HEK293 (cell line): ENCODE results near the gene RAB22A.

Source experiments
- CTCF ChIA-PET: fragments of 350-600 bp; formaldehyde crosslinking; extraction: SDS; loops from one replicate; lab custom pipeline; 2021; ENCODE audit warnings: antibody characterized with exemption; lab: Yijun Ruan, JAX
- POLR2A ChIA-PET: fragments of 300-600 bp; formaldehyde crosslinking; extraction: SDS; loops from one replicate; lab custom pipeline; 2020; ENCODE audit warnings: antibody characterized with exemption, inconsistent platforms; lab: Yijun Ruan, JAX
- H3K27ac ChIP-seq: fragments of 200-500 bp; sonication (Bioruptor generic); 2 replicates; pipeline ENCODE4 v1.5.1; 2014; ENCODE audit warnings: low read depth, low read length, control low read depth, inconsistent platforms; ENCODE audit errors: extremely low read depth
- H3K36me3 ChIP-seq, 2 experiments: fragments of 200-500 bp in 1 of 2; sonication (Bioruptor generic) in 1 of 2; 1 replicate in 1 of 2; 2 replicates in 1 of 2; pipeline ENCODE4 v1.5.1; 2014 to 2017; ENCODE audit warnings: inconsistent platforms in 2 of 2, low read length in 2 of 2; ENCODE audit not compliant: control insufficient read depth in 2 of 2, insufficient read depth in 1 of 2
- H3K4me1 ChIP-seq: fragments of 200-500 bp; sonication (Bioruptor generic); 2 replicates; pipeline ENCODE4 v1.5.1; 2014; ENCODE audit warnings: mild to moderate bottlenecking, low read length, inconsistent platforms; ENCODE audit not compliant: control insufficient read depth, insufficient read depth
- H3K4me3 ChIP-seq: 2 replicates; pipeline ENCODE4 v1.5.1; 2011; ENCODE audit warnings: low read depth, mild to moderate bottlenecking, control low read depth, low read length, moderate library complexity
- H3K9me3 ChIP-seq: fragments of 200-500 bp; sonication (Bioruptor generic); 2 replicates; pipeline ENCODE4 v1.5.1; 2014; ENCODE audit warnings: low read depth, low read length, inconsistent platforms; ENCODE audit not compliant: control insufficient read depth, insufficient read depth
- GLI2 ChIP-seq: fragments of 450-650 bp; formaldehyde crosslinking; IDR thresholded peaks from 2 replicates; pipeline ENCODE4; 2017; ENCODE audit warnings: missing biosample characterization, missing genetic modification characterization, low read depth, borderline replicate concordance
- HOXA7 ChIP-seq: sonication (generic); formaldehyde crosslinking; IDR thresholded peaks from 2 replicates; pipeline ENCODE4 v1.8.1; 2022; ENCODE audit warnings: missing genetic modification reagents, borderline replicate concordance
- HOXD13 ChIP-seq: sonication (generic); formaldehyde crosslinking; IDR thresholded peaks from 2 replicates; pipeline ENCODE4 v1.8.0; 2022; ENCODE audit warnings: missing genetic modification reagents, borderline replicate concordance
- KLF10 ChIP-seq: fragments of 450-650 bp; IDR thresholded peaks from 2 replicates; pipeline ENCODE4 v1.5.1; 2018; ENCODE audit warnings: missing biosample characterization, mild to moderate bottlenecking, missing genetic modification characterization
- KLF8 ChIP-seq: fragments of 450-650 bp; formaldehyde crosslinking; IDR thresholded peaks from 2 replicates; pipeline ENCODE4 v1.5.1; 2016; ENCODE audit warnings: missing biosample characterization, missing genetic modification characterization
- MYNN ChIP-seq: fragments of 450-650 bp; formaldehyde crosslinking; IDR thresholded peaks from 2 replicates; pipeline ENCODE4 v1.5.1; 2016; ENCODE audit warnings: missing biosample characterization, missing genetic modification characterization, borderline replicate concordance
- OSR2 ChIP-seq: fragments of 450-650 bp; formaldehyde crosslinking; IDR thresholded peaks from 2 replicates; pipeline ENCODE4 v1.5.1; 2016; ENCODE audit warnings: missing biosample characterization, missing genetic modification characterization
- PBX3 ChIP-seq: sonication (generic); formaldehyde crosslinking; IDR thresholded peaks from 2 replicates; pipeline ENCODE4 v1.8.1; 2022; ENCODE audit warnings: mild to moderate bottlenecking, moderate library complexity, missing genetic modification reagents
- PRDM1 ChIP-seq: fragments of 450-650 bp; formaldehyde crosslinking; IDR thresholded peaks from 2 replicates; pipeline ENCODE4; 2016; ENCODE audit warnings: missing biosample characterization, missing genetic modification characterization
- REPIN1 ChIP-seq: fragments of 450-650 bp; formaldehyde crosslinking; IDR thresholded peaks from 2 replicates; pipeline ENCODE4 v1.5.1; 2017; ENCODE audit warnings: missing biosample characterization, missing genetic modification characterization, low read depth
- SCRT2 ChIP-seq: fragments of 450-650 bp; formaldehyde crosslinking; IDR thresholded peaks from 2 replicates; pipeline ENCODE4 v1.5.1; 2016; ENCODE audit warnings: missing biosample characterization, missing genetic modification characterization
- TRIM28 ChIP-seq: IDR thresholded peaks from 2 replicates; pipeline ENCODE4 v1.6.1; 2011; ENCODE audit warnings: low read length, control low read depth, borderline replicate concordance
- ZBTB1 ChIP-seq: fragments of 450-650 bp; formaldehyde crosslinking; IDR thresholded peaks from 2 replicates; pipeline ENCODE4 v1.5.1; 2016; ENCODE audit warnings: missing biosample characterization, missing genetic modification characterization
- ZBTB20 ChIP-seq: fragments of 450-650 bp; formaldehyde crosslinking; IDR thresholded peaks from 2 replicates; pipeline ENCODE4 v1.5.1; 2016; ENCODE audit warnings: missing biosample characterization, missing genetic modification characterization
- ZBTB44 ChIP-seq: fragments of 450-650 bp; IDR thresholded peaks from 2 replicates; pipeline ENCODE4 v1.5.1; 2018; ENCODE audit warnings: missing biosample characterization, mild to moderate bottlenecking, missing genetic modification characterization
- ZFP37 ChIP-seq: fragments of 450-650 bp; formaldehyde crosslinking; IDR thresholded peaks from 2 replicates; pipeline ENCODE4 v1.5.1; 2016; ENCODE audit warnings: missing biosample characterization, missing genetic modification characterization
- ZFP69B ChIP-seq: fragments of 450-650 bp; formaldehyde crosslinking; IDR thresholded peaks from 2 replicates; pipeline ENCODE4 v1.5.1; 2016; ENCODE audit warnings: missing biosample characterization, missing genetic modification characterization
- ZNF184 ChIP-seq: fragments of 450-650 bp; IDR thresholded peaks from 2 replicates; pipeline ENCODE4 v1.5.1; 2018; ENCODE audit warnings: missing biosample characterization, mild to moderate bottlenecking, missing genetic modification characterization
- ZNF214 ChIP-seq: fragments of 450-650 bp; formaldehyde crosslinking; IDR thresholded peaks from 2 replicates; pipeline ENCODE4 v1.5.1; 2017; ENCODE audit warnings: missing biosample characterization, mild to moderate bottlenecking, missing genetic modification characterization, borderline replicate concordance
- ZNF23 ChIP-seq: fragments of 450-650 bp; formaldehyde crosslinking; IDR thresholded peaks from 2 replicates; pipeline ENCODE4 v1.5.1; 2016; ENCODE audit warnings: missing biosample characterization, missing genetic modification characterization, borderline replicate concordance
- ZNF239 ChIP-seq: fragments of 450-650 bp; formaldehyde crosslinking; IDR thresholded peaks from 2 replicates; pipeline ENCODE4 v1.5.1; 2016; ENCODE audit warnings: missing biosample characterization, missing genetic modification characterization
- ZNF280C ChIP-seq: fragments of 450-650 bp; formaldehyde crosslinking; IDR thresholded peaks from 2 replicates; pipeline ENCODE4 v1.5.1; 2016; ENCODE audit warnings: missing biosample characterization, missing genetic modification characterization
- ZNF37A ChIP-seq: fragments of 450-650 bp; IDR thresholded peaks from 2 replicates; pipeline ENCODE4 v1.5.1; 2018; ENCODE audit warnings: missing biosample characterization, missing genetic modification characterization
- ZNF394 ChIP-seq: fragments of 450-650 bp; formaldehyde crosslinking; IDR thresholded peaks from 2 replicates; pipeline ENCODE4 v1.5.1; 2016; ENCODE audit warnings: missing biosample characterization, missing genetic modification characterization, mild to moderate bottlenecking, moderate library complexity, borderline replicate concordance
- ZNF404 ChIP-seq: fragments of 450-650 bp; formaldehyde crosslinking; IDR thresholded peaks from 2 replicates; pipeline ENCODE4 v1.5.1; 2017; ENCODE audit warnings: missing biosample characterization, missing genetic modification characterization
- ZNF530 ChIP-seq: fragments of 450-650 bp; formaldehyde crosslinking; IDR thresholded peaks from 2 replicates; pipeline ENCODE4 v1.5.1; 2016; ENCODE audit warnings: low read depth, missing biosample characterization, missing genetic modification characterization
- ZNF560 ChIP-seq: fragments of 450-650 bp; formaldehyde crosslinking; IDR thresholded peaks from 2 replicates; pipeline ENCODE4 v1.5.1; 2017; ENCODE audit warnings: missing biosample characterization, missing genetic modification characterization, borderline replicate concordance
- ZNF600 ChIP-seq: fragments of 450-650 bp; formaldehyde crosslinking; IDR thresholded peaks from 2 replicates; pipeline ENCODE4 v1.5.1; 2016; ENCODE audit warnings: missing biosample characterization, missing genetic modification characterization
- ZNF629 ChIP-seq: fragments of 450-650 bp; formaldehyde crosslinking; IDR thresholded peaks from 2 replicates; pipeline ENCODE4 v1.5.1; 2017; ENCODE audit warnings: missing biosample characterization, missing genetic modification characterization
- ZNF639 ChIP-seq: fragments of 450-650 bp; formaldehyde crosslinking; IDR thresholded peaks from 2 replicates; pipeline ENCODE4 v1.5.1; 2016; ENCODE audit warnings: missing biosample characterization, missing genetic modification characterization
- ZNF792 ChIP-seq: fragments of 450-650 bp; formaldehyde crosslinking; IDR thresholded peaks from 2 replicates; pipeline ENCODE4 v1.5.1; 2016; ENCODE audit warnings: missing biosample characterization, missing genetic modification characterization

Gene RAB22A

GRCh38 chr20:58407966-58408557, 98.5 kb downstream of the RAB22A start:
- no peak overlapping the region for H3K4me3 ChIP-seq
- no peaks in the 10 kb centered on the region; a peak in 1 of 3 replicates for H3K36me3 ChIP-seq
- TF ChIP-seq REPIN1 (no peak), PBX3 (CRISPR knock-in tag) (no peak), HOXD13 (CRISPR knock-in tag) (no peak), ZNF639 (no peak), OSR2 (peak; percentile 62), ZNF239 (tag by site-specific recombination) (no peak), TRIM28 (no peak), ZNF394 (tag by site-specific recombination) (no peak), ZBTB1 (tag by site-specific recombination) (no peak), SCRT2 (peak; percentile 66), KLF8 (tag by site-specific recombination) (no peak), ZBTB20 (tag by site-specific recombination) (no peak), ZNF629 (tag by site-specific recombination) (no peak), ZNF600 (tag by site-specific recombination) (no peak), GLI2 (tag by site-specific recombination) (no peak), ZNF404 (tag by site-specific recombination) (no peak), ZNF214 (tag by site-specific recombination) (no peak), PRDM1 (tag by site-specific recombination) (peak; percentile 91), ZNF37A (tag by site-specific recombination) (no peak), KLF10 (tag by site-specific recombination) (no peak), MYNN (tag by site-specific recombination) (peak; percentile 77), ZFP69B (tag by site-specific recombination) (no peak), ZNF792 (tag by site-specific recombination) (no peak)
- TF ChIP-seq, all 188 proteins: peak for 4
- CTCF ChIA-PET, result interaction anchor here (1.0 kb wide), 1 partner anchor 40 kb away, joined by 4 read pairs; no protein-coding TSS in a partner anchor
- POLR2A ChIA-PET, result interaction anchor here (0.9 kb wide), 1 partner anchor 19 kb away, joined by 3 read pairs; the partner anchor contains the start of gene VAPB
- H3K9me3 ChIP-seq, result no peaks in the 10 kb centered on the region
- no peak overlapping the region for H3K27ac ChIP-seq
- H3K4me1 ChIP-seq, result peaks cover 29% of the 10 kb centered on the region

GRCh38 chr20:58408603-58409246, 99.2 kb downstream of the RAB22A start:
- peaks cover 29% of the 10 kb centered on the region for H3K4me1 ChIP-seq
- H3K27ac ChIP-seq, result no peak overlapping the region
- H3K9me3 ChIP-seq, result no peaks in the 10 kb centered on the region
- ChIA-PET CTCF (interaction anchor here (1.0 to 1.1 kb wide), 2 partner anchors 13 to 39 kb away, joined by 3 to 4 read pairs; no protein-coding TSS in a partner anchor), POLR2A (interaction anchor here (0.9 kb wide), 1 partner anchor 20 kb away, joined by 3 read pairs; the partner anchor contains the start of gene VAPB)
- H3K36me3 ChIP-seq, result no peaks in the 10 kb centered on the region; a peak in 1 of 3 replicates
- no peak overlapping the region for H3K4me3 ChIP-seq
- no peak for TF ChIP-seq ZNF560 (tag by site-specific recombination)
- TF ChIP-seq ZFP37 (tag by site-specific recombination), result no peak
- no peak for TF ChIP-seq HOXA7
- TF ChIP-seq ZNF530 (tag by site-specific recombination), result no peak
- no peak for TF ChIP-seq ZNF184 (tag by site-specific recombination)
- 0 out of 2 replicates have a peak, but pooled peaks have one; percentile 36 for TF ChIP-seq ZBTB44
- TF ChIP-seq ZNF23 (tag by site-specific recombination), result no peak
- no peak for TF ChIP-seq ZNF280C (tag by site-specific recombination)
